ES-I3 (cell line): ENCODE data around the gene CDC42EP4.
A peak's percentile ranks its signal among the peaks of the same experiment; 100 is the strongest.
"Not testable (repeated sequence)": the region's sequence is repeated elsewhere in the genome, so short reads cannot be mapped to it uniquely, and the experiment has no call there.

Source experiments
- H3K36me3 ChIP-seq: 2 replicates; pipeline ENCODE4 v1.6.1; 2013; ENCODE audit warnings: mild to moderate bottlenecking, low read length, control low read depth, moderate library complexity; ENCODE audit not compliant: insufficient read depth
- H3K4me1 ChIP-seq: 2 replicates; pipeline ENCODE4 v1.6.1; 2013; ENCODE audit warnings: mild to moderate bottlenecking, control low read depth, low read length; ENCODE audit not compliant: insufficient read depth
- H3K9ac ChIP-seq: 2 replicates; pipeline ENCODE4 v1.6.1; 2013; ENCODE audit warnings: low read depth, mild to moderate bottlenecking, low read length, moderate library complexity
- H3K9me3 ChIP-seq: 2 replicates; pipeline ENCODE4 v1.6.1; 2013; ENCODE audit warnings: mild to moderate bottlenecking, low read length, moderate library complexity; ENCODE audit not compliant: control insufficient read depth, insufficient read depth

The CDC42EP4 gene

GRCh38 chr17:73337330-73337710, 25.5 kb upstream of the CDC42EP4 start:
- Histone ChIP-seq H3K9me3 (no peaks in the 10 kb centered on the region), H3K36me3 (no peaks in the 10 kb centered on the region), H3K4me1 (peaks cover 21% of the 10 kb centered on the region), H3K9ac (no peak overlapping the region)

GRCh38 chr17:73336408-73337329, 24.9 kb upstream of the CDC42EP4 start:
- H3K4me1 ChIP-seq, result peaks cover 21% of the 10 kb centered on the region
- H3K9ac ChIP-seq, result no peak overlapping the region
- no peaks in the 10 kb centered on the region for H3K9me3 ChIP-seq
- H3K36me3 ChIP-seq, result no peaks in the 10 kb centered on the region

GRCh38 chr17:73335591-73336407, 24.0 kb upstream of the CDC42EP4 start:
- Histone ChIP-seq H3K4me1 (peaks cover 15% of the 10 kb centered on the region), H3K9me3 (no peaks in the 10 kb centered on the region), H3K36me3 (no peaks in the 10 kb centered on the region), H3K9ac (no peak overlapping the region)

GRCh38 chr17:73334771-73335513, 23.1 kb upstream of the CDC42EP4 start:
- H3K4me1 ChIP-seq, result peaks cover 15% of the 10 kb centered on the region
- H3K9me3 ChIP-seq, result no peaks in the 10 kb centered on the region
- no peak overlapping the region for H3K9ac ChIP-seq
- no peaks in the 10 kb centered on the region for H3K36me3 ChIP-seq

- not testable (repeated sequence) for H3K9me3 ChIP-seq, H3K9ac ChIP-seq, H3K36me3 ChIP-seq
- H3K4me1 ChIP-seq, result peaks cover 15% of the 10 kb centered on the region
These were observed 21.6 kb upstream of the CDC42EP4 start for GRCh38 chr17:73333445-73333844.

GRCh38 chr17:73331060-73331459, 19.3 kb upstream of the CDC42EP4 start:
- Histone ChIP-seq H3K9ac (no peak overlapping the region), H3K4me1 (peaks cover 5% of the 10 kb centered on the region), H3K9me3 (no peaks in the 10 kb centered on the region), H3K36me3 (no peaks in the 10 kb centered on the region)

GRCh38 chr17:73327676-73328075, 15.9 kb upstream of the CDC42EP4 start:
- no peaks in the 10 kb centered on the region for H3K36me3 ChIP-seq
- H3K4me1 ChIP-seq, result peaks cover 22% of the 10 kb centered on the region
- H3K9ac ChIP-seq, result no peak overlapping the region
- no peaks in the 10 kb centered on the region for H3K9me3 ChIP-seq

- no peaks in the 10 kb centered on the region for H3K36me3 ChIP-seq
- H3K4me1 ChIP-seq, result peaks cover 24% of the 10 kb centered on the region
- H3K9ac ChIP-seq, result no peak overlapping the region
- H3K9me3 ChIP-seq, result no peaks in the 10 kb centered on the region
These were observed 13.7 kb upstream of the CDC42EP4 start for GRCh38 chr17:73325527-73325842.

- Histone ChIP-seq H3K9ac (peak overlapping the region; percentile 21; the same call in 1 of the 2 replicates), H3K36me3 (no peaks in the 10 kb centered on the region), H3K9me3 (no peaks in the 10 kb centered on the region), H3K4me1 (peaks cover 24% of the 10 kb centered on the region)
These were observed 13.1 kb upstream of the CDC42EP4 start for GRCh38 chr17:73324711-73325526.

GRCh38 chr17:73324160-73324475, 12.3 kb upstream of the CDC42EP4 start:
- no peaks in the 10 kb centered on the region for H3K9me3 ChIP-seq
- H3K36me3 ChIP-seq, result no peaks in the 10 kb centered on the region
- H3K4me1 ChIP-seq, result peaks cover 24% of the 10 kb centered on the region
- peak overlapping the region; percentile 11; the same call in 1 of the 2 replicates for H3K9ac ChIP-seq

GRCh38 chr17:73323409-73324159, 11.8 kb upstream of the CDC42EP4 start:
- no peaks in the 10 kb centered on the region for H3K9me3 ChIP-seq
- H3K4me1 ChIP-seq, result peaks cover 24% of the 10 kb centered on the region
- peak overlapping the region; percentile 11; the same call in 1 of the 2 replicates for H3K9ac ChIP-seq
- no peaks in the 10 kb centered on the region for H3K36me3 ChIP-seq

GRCh38 chr17:73320601-73321264, 8.9 kb upstream of the CDC42EP4 start:
- Histone ChIP-seq H3K9me3 (no peaks in the 10 kb centered on the region), H3K4me1 (peaks cover 39% of the 10 kb centered on the region), H3K9ac (no peak overlapping the region), H3K36me3 (no peaks in the 10 kb centered on the region)

GRCh38 chr17:73319766-73320165, 8.0 kb upstream of the CDC42EP4 start:
- Histone ChIP-seq H3K36me3 (no peaks in the 10 kb centered on the region), H3K9ac (no peak overlapping the region), H3K9me3 (no peaks in the 10 kb centered on the region), H3K4me1 (peaks cover 35% of the 10 kb centered on the region)
